ENCODE data around the gene KCTD12.

KCTD12 gene

DNA sequence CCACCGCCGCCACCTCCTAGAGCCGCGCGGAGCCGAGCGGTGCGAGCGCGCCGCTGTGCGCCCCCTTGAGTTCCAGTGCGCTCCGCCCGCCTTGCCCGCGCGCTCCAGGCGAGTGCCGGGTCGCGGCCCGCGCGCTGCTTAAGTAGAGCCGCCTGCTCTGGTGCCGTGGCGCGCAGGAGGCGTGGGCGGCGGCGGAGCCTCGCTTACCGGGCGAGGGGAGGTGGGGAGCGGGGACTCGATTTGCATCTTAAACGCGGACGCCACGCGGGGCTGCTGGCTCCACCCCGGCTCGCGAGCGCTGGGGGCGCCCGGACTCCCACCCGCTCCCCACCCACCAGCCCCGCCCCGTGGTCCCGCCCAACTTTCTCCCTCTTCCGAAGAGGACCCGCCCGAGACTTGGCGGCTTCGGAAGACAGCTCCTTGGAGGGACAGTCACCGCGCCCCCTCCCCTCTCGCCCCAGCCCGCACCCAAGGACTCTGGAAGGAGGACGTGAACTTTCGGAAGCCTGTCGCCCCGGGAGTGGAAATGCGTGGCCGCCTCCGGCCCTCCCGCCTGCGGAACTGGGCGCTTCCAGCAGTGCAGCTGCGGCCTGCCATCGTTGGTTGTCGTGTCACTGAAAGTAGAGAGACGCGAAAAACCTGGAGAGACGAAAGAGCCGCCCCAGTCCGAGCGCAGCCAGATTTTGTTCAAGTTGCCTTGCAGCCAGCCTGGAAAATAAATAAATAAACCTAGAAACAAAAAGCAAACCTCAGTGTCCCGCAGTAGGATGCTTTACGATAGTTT lies at the start of gene KCTD12:
Gene KCTD12 (minus strand): TSS at position 114 of the 784 bp plus-strand sequence. CDS start 257 bp downstream, outside the sequence.
- TF ChIP-seq, protein P1, sequence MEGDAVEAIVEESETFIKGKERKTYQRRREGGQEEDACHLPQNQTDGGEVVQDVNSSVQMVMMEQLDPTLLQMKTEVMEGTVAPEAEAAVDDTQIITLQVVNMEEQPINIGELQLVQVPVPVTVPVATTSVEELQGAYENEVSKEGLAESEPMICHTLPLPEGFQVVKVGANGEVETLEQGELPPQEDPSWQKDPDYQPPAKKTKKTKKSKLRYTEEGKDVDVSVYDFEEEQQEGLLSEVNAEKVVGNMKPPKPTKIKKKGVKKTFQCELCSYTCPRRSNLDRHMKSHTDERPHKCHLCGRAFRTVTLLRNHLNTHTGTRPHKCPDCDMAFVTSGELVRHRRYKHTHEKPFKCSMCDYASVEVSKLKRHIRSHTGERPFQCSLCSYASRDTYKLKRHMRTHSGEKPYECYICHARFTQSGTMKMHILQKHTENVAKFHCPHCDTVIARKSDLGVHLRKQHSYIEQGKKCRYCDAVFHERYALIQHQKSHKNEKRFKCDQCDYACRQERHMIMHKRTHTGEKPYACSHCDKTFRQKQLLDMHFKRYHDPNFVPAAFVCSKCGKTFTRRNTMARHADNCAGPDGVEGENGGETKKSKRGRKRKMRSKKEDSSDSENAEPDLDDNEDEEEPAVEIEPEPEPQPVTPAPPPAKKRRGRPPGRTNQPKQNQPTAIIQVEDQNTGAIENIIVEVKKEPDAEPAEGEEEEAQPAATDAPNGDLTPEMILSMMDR (conservative IDR thresholded peaks at IDR 0.05; ENCODE audit: low read depth, low read length) = no peak
- DNase-seq (ENCODE audit: low read depth) = peak; percentile 33

DNA sequence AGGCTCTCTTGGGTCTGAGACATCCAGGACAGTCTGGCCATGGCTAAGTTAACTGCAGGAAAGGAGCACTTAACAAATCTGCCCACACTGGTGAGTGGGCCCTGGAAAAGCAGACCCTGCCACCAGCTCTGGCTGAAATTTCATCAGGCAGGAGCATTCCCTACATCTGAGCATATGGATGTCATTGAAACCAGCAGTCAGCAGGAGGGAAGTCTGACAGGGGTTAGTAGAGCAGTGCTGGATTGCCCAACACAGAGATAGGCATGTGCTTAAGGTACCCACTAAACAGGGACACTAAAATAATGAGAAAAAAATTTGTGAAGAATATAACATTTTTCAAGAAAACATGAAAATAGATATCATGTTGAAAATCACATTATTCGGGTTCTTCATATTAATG lies 48.5 kb upstream of the KCTD12 start:
- TF ChIP-seq, protein P1 (conservative IDR thresholded peaks at IDR 0.05; ENCODE audit: low read depth, low read length) = no peak
- no peak for DNase-seq (ENCODE audit: low read depth)
- H3K4me3 ChIP-seq (ENCODE audit: low read length) = no peak overlapping the region

More for the DNA sequence above, at the start of gene KCTD12:
- H3K4me3 ChIP-seq (ENCODE audit: low read length) = peak within 1 kb of the TSS; percentile 55

DNA sequence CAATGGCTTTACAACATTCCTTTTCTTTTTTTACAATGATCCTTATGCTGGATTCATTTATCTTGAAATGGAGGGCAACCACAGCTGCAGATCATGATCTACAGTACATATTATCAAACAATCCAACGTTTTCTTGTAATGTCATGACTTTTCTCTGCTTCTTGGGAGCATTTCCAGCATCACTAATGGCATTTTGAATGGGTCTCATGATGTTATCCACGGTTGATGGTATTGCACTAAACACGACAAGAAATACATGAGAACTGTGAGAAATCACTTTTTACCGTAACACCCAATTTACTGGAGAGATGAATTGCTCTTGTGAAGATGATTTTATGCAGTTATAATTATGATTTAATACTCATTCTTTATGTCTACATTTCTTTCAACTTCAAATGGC lies 45.9 kb upstream of the KCTD12 start:
- DNase-seq (ENCODE audit: low read depth) = no peak
- TF ChIP-seq, protein P1 (conservative IDR thresholded peaks at IDR 0.05; ENCODE audit: low read depth, low read length) = no peak
- H3K4me3 ChIP-seq (ENCODE audit: low read length) = no peak overlapping the region

DNA sequence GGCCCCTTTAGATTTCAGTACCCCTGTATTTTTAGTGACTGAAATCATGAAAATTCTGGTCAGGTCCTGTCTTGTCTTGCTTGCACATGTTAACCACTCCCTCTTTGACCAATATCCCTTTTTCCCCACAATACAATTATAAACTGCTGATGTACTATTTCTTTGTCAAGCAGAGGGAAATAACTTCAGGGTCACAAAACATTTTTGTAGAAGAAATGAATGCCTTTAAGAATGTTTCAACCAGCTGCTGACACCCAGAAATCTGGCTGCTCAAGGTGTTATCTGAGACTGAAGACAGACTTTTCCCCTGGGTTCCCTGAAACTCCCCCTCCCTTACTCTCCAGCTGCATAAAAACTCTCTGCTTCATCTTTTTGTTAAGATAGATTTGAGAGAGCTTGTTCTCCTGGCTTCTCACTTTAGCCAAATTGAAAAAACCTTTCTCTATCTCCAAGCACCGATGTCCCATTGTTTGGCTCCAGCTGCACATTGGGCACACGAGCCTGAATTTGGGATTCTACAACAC lies 43.7 kb upstream of the KCTD12 start:
- no peak overlapping the region for H3K4me3 ChIP-seq (ENCODE audit: low read length)
- no peak for DNase-seq (ENCODE audit: low read depth)
- TF ChIP-seq, protein P1 (conservative IDR thresholded peaks at IDR 0.05; ENCODE audit: low read depth, low read length) = no peak

DNA sequence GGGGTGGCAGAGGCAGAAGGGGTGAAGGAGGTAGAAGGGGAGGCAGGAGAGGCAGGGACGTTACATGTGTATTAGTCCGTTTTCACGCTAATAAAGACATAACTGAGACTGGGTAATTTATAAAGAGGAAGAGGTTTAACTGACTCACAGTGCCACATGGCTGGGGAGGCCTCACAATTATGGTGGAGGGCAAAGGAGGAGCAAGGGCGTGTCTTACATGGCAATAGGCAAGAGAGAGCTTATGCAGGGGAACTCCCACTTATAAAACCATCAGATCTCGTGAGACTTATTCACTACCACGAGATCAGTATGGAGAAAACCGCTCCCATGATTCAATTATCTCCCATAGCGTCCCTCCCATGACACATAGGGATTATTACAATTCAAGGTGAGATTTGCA lies 43.1 kb upstream of the KCTD12 start:
- DNase-seq (ENCODE audit: low read depth) = no peak
- no peak overlapping the region for H3K4me3 ChIP-seq (ENCODE audit: low read length)
- TF ChIP-seq, protein P1 (conservative IDR thresholded peaks at IDR 0.05; ENCODE audit: low read depth, low read length) = no peak

DNA sequence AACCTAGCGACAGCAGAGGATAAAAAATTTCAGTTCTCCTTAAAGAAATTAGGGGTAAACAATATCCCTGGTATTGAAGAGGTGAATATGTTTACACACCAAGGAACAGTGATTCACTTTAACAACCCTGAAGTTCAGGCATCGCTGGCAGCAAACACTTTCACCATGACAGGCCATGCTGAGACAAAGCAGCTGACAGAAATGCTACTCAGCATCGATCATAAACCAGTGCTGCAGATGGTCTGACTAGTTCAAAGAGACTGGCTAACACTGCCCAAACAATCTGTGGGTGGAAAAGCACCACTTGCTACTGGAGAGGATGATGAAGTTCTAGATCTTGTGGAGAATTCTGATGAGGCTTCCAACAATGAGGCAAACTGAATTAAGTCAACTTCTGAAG lies 42.3 kb upstream of the KCTD12 start:
- DNase-seq (ENCODE audit: low read depth) = no peak
- TF ChIP-seq, protein P1 (conservative IDR thresholded peaks at IDR 0.05; ENCODE audit: low read depth, low read length) = no peak
- no peak overlapping the region for H3K4me3 ChIP-seq (ENCODE audit: low read length)

DNA sequence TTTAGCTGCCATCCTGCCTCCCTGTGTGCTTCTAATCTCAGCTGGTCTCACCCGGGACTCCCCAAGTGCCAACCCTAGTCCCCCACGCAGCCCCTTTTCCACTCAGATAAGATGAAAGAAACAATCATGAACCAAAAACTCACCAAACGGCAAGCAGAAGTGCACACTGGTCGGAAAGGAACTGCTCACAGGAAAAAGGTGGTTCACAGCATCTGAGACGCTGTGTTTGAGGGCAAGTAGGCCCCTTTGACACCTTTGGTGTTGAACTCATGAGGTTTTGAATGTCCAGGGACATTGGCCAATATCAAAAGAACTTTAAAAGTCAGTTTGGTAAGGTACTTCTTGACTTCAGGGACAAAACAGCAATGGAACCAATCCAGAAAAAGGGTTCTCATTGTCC lies 41.8 kb upstream of the KCTD12 start:
- DNase-seq (ENCODE audit: low read depth) = no peak
- no peak overlapping the region for H3K4me3 ChIP-seq (ENCODE audit: low read length)
- TF ChIP-seq, protein P1 (conservative IDR thresholded peaks at IDR 0.05; ENCODE audit: low read depth, low read length) = no peak
